GM18951 (cell line): ENCODE data around the gene DENND11.

Experiments used
- POLR2A ChIP-seq: IDR thresholded peaks from 4 replicates; pipeline ENCODE4 v1.6.1; 2011; ENCODE audit warnings: mild to moderate bottlenecking; ENCODE audit not compliant: insufficient read length, insufficient read depth; ENCODE audit errors: extremely low read depth
- in situ Hi-C: fragments of 300-500 bp; cut with MboI; formaldehyde crosslinking; loops from one replicate; pipeline ENCODE4 v1.12.0; 2022; ENCODE audit warnings: low sequenced_read_pairs, mixed read lengths, inconsistent platforms; ENCODE audit not compliant: unreplicated experiment

The DENND11 gene

GRCh38 chr7:141702047-141702567, at the start of gene DENND11:
DENND11 (minus strand) TSS chr7:141702166; CDS start chr7:141702153, 13 bp downstream.
- in situ Hi-C loops: no loop called here
- peak; percentile 59 for TF ChIP-seq POLR2A

- in situ Hi-C loops: no loop called here
- no peak for TF ChIP-seq POLR2A
These were observed 46.4 kb upstream of the DENND11 start for GRCh38 chr7:141748396-141748795.

- TF ChIP-seq POLR2A: no peak
These were observed 42.2 kb upstream of the DENND11 start for GRCh38 chr7:141744131-141744530.

GRCh38 chr7:141742229-141742628, 40.3 kb upstream of the DENND11 start:
- no peak for TF ChIP-seq POLR2A

More at GRCh38 chr7:141744131-141744530, 42.2 kb upstream of the DENND11 start:
- in situ Hi-C loops: no loop called here

GRCh38 chr7:141739250-141739649, 37.3 kb upstream of the DENND11 start:
- in situ Hi-C loops: no loop called here
- TF ChIP-seq POLR2A: no peak

More at GRCh38 chr7:141742229-141742628, 40.3 kb upstream of the DENND11 start:
- in situ Hi-C loops: no loop called here

- no peak for TF ChIP-seq POLR2A
- in situ Hi-C loops: no loop called here
These were observed 36.6 kb upstream of the DENND11 start for GRCh38 chr7:141738592-141739013.

GRCh38 chr7:141737836-141738591, 36.0 kb upstream of the DENND11 start, which contains the start of gene SSBP1:
SSBP1 (plus strand) TSS chr7:141738358; CDS start chr7:141739167, 809 bp downstream.
- peak; percentile 88 for TF ChIP-seq POLR2A
- in situ Hi-C loops: no loop called here

GRCh38 chr7:141737118-141737835, 35.3 kb upstream of the DENND11 start:
- TF ChIP-seq POLR2A: no peak
- in situ Hi-C loops: no loop called here

- in situ Hi-C loops: no loop called here
- TF ChIP-seq POLR2A: no peak
These were observed 29.6 kb upstream of the DENND11 start for GRCh38 chr7:141731476-141732149.

- in situ Hi-C loops: no loop called here
- no peak for TF ChIP-seq POLR2A
These were observed 27.1 kb upstream of the DENND11 start for GRCh38 chr7:141729020-141729419.

- in situ Hi-C loops: no loop called here
- no peak for TF ChIP-seq POLR2A
These were observed 20.6 kb upstream of the DENND11 start for GRCh38 chr7:141722529-141722928.

- in situ Hi-C loops: no loop called here
- TF ChIP-seq POLR2A: no peak
These were observed 15.5 kb upstream of the DENND11 start for GRCh38 chr7:141717450-141717849.

GRCh38 chr7:141715794-141716689, 14.1 kb upstream of the DENND11 start:
- no peak for TF ChIP-seq POLR2A
- in situ Hi-C loops: no loop called here
